Measurements from ENCODE around the gene CXorf49.
"Not testable (repeated sequence)": the region's sequence is repeated elsewhere in the genome, so short reads cannot be mapped to it uniquely, and the experiment has no call there.

CXorf49 gene

DNA sequence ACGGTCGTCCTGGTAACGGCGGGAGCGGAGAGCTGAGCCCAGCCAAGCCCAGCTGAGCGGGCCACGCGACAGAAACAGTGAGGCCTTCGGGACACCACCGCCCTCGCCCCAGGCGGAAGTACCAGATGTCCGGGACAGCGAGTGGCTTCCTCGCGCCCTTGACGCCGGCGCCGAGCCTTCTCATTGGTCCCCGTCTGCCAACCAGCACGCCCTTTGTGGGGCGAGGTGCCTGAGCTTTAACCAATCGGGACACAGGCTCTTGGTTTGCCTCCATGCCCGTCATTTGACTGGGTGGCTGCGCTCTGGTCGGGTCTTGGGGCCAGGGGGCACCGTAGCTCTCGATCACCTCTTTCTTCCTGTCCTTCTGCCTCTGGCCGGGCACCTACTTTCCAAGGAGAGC, at the start of gene CXorf49:
TSS of gene CXorf49 (minus strand) at position 101 of the 400 bp plus-strand sequence. CDS start 134 bp downstream, outside the sequence.
- DNase-seq: not testable (repeated sequence)

GRCh38 chrX:71767134-71767533, 49.0 kb upstream of the CXorf49 start:
- DNase-seq: not testable (repeated sequence)

- DNase-seq: not testable (repeated sequence)
Measured at GRCh38 chrX:71765613-71766012, 47.5 kb upstream of the CXorf49 start.

DNA sequence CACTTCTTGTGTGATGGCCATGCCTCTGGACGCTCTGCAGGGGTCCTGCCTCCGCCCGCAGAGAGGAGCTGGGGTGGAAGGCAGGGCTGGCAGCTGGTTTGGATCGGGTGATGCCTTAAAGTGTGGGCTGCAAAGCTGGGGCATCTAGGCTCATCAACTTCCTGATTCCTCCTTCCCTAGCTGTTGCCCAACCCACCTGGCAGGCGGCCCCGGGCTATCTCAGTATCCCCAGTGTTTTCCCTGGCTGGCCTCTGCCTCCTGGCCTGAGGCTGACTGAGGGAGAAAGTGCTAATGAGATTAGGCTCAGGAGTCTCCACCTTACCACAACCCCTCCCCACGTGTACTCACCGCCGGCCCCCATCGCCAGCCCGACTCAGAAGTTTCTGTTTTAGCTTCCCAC, 46.7 kb upstream of the CXorf49 start:
- DNase-seq: not testable (repeated sequence)

DNA sequence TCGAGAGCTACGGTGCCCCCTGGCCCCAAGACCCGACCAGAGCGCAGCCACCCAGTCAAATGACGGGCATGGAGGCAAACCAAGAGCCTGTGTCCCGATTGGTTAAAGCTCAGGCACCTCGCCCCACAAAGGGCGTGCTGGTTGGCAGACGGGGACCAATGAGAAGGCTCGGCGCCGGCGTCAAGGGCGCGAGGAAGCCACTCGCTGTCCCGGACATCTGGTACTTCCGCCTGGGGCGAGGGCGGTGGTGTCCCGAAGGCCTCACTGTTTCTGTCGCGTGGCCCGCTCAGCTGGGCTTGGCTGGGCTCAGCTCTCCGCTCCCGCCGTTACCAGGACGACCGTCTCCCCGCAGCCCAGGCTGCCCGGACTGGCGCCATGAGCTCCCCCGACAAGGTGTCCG, 45.0 kb upstream of the CXorf49 start, which contains the start of gene CXorf49B:
TSS of gene CXorf49B (plus strand) at position 301 of the 400 bp plus-strand sequence. CDS start at position 376, 75 bp downstream.
- not testable (repeated sequence) for DNase-seq

DNA sequence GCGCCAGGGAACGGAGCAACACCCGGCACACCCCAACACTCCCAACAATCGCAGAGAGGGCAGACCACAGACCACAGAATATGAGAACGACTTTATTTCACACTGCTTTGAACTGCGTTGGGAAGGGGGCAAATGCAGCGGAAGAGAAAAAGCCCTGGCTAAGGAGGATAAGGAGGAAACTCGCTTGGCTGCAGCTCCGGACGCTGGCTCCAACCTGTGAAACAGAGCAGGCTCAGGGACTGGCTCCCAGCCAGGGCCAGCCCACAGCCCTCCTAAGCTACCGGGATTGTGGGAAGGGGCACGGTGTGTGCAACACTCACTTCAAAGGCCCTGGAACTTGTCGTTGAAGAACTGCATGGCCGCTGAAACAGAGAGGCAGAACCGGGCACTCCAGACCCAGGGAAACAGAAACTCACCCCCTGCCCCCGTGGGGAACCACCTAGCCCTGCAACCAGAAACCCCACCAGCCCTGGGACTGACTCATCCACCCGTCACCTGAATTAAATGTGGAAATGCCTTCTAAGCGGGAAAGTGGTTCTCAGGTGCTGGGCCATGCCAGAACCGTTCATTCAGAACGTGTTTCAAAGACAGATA, 42.7 kb upstream of the CXorf49 start:
- not testable (repeated sequence) for DNase-seq

DNA sequence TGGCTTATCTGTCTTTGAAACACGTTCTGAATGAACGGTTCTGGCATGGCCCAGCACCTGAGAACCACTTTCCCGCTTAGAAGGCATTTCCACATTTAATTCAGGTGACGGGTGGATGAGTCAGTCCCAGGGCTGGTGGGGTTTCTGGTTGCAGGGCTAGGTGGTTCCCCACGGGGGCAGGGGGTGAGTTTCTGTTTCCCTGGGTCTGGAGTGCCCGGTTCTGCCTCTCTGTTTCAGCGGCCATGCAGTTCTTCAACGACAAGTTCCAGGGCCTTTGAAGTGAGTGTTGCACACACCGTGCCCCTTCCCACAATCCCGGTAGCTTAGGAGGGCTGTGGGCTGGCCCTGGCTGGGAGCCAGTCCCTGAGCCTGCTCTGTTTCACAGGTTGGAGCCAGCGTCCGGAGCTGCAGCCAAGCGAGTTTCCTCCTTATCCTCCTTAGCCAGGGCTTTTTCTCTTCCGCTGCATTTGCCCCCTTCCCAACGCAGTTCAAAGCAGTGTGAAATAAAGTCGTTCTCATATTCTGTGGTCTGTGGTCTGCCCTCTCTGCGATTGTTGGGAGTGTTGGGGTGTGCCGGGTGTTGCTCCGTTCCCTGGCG, 2.3 kb upstream of the CXorf49 start:
- not testable (repeated sequence) for DNase-seq

DNA sequence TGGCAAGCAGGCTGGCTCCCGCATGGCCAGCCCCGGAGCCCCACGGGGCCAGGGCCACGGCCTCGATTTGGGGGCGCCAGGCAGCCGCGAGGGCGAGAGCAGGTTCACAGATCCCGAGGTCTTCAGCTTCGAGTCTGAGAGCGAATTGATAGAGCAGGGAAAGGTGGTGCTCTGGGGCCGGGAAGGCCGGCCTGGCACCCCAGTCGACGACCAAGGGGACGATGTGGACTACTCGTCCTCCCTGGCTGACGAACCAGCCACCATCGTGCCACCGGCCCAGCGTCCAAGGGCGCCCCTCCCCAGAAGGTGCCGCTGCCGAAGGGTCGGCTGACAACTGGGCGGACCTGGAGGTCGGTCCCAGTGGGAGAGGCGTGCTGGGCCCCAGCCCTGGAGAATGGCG, 1.1 kb upstream of the CXorf49 start:
- not testable (repeated sequence) for DNase-seq

DNA sequence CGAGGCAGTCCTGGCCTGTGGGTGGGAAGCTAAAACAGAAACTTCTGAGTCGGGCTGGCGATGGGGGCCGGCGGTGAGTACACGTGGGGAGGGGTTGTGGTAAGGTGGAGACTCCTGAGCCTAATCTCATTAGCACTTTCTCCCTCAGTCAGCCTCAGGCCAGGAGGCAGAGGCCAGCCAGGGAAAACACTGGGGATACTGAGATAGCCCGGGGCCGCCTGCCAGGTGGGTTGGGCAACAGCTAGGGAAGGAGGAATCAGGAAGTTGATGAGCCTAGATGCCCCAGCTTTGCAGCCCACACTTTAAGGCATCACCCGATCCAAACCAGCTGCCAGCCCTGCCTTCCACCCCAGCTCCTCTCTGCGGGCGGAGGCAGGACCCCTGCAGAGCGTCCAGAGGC, 1.8 kb downstream of the CXorf49 start:
- not testable (repeated sequence) for DNase-seq

GRCh38 chrX:71715551-71715950, 2.5 kb downstream of the CXorf49 start:
- DNase-seq: not testable (repeated sequence)

- DNase-seq: not testable (repeated sequence)
Measured at GRCh38 chrX:71714064-71714463, 4.0 kb downstream of the CXorf49 start.

DNA sequence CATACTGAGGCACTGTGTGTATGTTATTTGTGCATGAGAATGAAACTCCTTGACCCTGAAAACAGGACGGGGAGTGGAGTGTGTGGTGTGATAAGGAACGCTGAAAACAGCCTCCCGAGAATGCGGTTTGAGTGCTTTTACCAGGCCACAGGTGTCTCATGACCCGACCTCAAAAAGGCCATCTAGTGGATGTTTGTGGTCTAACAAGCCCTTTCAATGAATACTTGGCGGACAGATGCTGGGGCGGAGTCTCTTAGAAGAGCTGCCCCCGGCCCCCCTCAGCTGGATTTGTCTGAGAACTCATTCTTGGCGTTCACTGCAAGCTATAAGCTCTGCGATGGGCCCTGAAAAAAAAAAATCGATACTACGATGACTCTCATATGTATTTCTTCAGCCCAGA, 15.2 kb downstream of the CXorf49 start:
- not testable (repeated sequence) for DNase-seq

- not testable (repeated sequence) for DNase-seq
Measured at GRCh38 chrX:71699023-71699344, 19.1 kb downstream of the CXorf49 start.

GRCh38 chrX:71698299-71699022, 19.6 kb downstream of the CXorf49 start:
- DNase-seq: not testable (repeated sequence)

GRCh38 chrX:71697466-71698298, 20.4 kb downstream of the CXorf49 start:
- DNase-seq: not testable (repeated sequence)

GRCh38 chrX:71696641-71697465, 21.2 kb downstream of the CXorf49 start:
- DNase-seq: not testable (repeated sequence)

DNA sequence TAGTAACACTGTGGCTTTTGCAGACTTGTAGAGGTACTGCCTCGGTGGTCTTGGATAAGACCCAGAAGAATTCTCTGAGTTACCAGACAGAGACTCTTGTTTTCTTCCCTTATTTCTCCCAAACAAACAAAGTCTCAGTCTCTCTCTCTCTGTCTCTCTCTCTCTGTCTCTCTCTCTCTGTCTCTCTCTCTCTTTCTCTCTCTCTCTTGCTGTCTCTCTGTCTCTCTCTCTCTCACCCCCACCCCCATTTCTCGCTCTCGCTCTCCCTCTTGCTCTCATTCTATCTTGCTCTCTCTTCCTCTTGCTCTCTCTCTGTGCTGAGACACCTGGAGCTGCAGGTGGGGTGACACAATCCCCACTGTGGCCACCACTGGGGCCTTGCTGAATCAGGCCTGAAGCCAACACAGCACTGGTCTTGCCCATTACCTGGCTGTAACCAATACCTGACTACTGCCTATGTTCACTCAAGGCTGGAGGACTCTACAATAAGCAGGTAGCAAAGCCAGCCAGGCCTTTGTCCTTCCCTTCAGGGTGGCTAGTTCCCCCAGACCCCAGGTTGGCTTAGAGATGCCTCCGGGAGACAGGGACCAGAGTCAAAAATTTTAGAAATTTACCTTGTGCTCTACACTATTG, 38.4 kb downstream of the CXorf49 start:
- DNase-seq: no peak

DNA sequence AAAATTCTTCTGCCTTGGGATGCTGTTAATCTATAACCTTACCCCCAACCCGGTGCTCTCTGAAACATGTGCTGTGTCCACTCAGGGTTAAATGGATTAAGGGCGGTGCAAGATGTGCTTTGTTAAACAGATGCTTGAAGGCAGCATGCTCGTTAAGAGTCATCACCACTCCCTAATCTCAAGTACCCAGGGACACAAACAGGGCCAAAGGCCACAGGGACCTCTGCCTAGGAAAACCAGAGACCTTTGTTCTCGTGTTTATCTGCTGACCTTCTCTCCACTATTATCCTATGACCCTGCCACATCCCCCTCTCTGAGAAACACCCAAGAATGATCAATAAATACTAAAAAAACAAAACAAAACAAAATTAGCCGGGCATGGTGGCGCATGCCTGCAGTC, 40.9 kb downstream of the CXorf49 start:
- not testable (repeated sequence) for DNase-seq

GRCh38 chrX:71676068-71676795, 41.9 kb downstream of the CXorf49 start:
- not testable (repeated sequence) for DNase-seq

- DNase-seq: not testable (repeated sequence)
Measured at GRCh38 chrX:71675636-71676035, 42.4 kb downstream of the CXorf49 start.

- no peak for DNase-seq
Measured at GRCh38 chrX:71671938-71672337, 46.1 kb downstream of the CXorf49 start.

Data from stimulated activated CD4-positive, alpha-beta T cell treated with anti-CD3 and anti-CD28 coated beads, Interleukin-15, amount 100 ng/mL, for 24 hours (primary cell).